ENCODE measurements around the gene SPATA4.

- TF ChIP-seq, protein P1, sequence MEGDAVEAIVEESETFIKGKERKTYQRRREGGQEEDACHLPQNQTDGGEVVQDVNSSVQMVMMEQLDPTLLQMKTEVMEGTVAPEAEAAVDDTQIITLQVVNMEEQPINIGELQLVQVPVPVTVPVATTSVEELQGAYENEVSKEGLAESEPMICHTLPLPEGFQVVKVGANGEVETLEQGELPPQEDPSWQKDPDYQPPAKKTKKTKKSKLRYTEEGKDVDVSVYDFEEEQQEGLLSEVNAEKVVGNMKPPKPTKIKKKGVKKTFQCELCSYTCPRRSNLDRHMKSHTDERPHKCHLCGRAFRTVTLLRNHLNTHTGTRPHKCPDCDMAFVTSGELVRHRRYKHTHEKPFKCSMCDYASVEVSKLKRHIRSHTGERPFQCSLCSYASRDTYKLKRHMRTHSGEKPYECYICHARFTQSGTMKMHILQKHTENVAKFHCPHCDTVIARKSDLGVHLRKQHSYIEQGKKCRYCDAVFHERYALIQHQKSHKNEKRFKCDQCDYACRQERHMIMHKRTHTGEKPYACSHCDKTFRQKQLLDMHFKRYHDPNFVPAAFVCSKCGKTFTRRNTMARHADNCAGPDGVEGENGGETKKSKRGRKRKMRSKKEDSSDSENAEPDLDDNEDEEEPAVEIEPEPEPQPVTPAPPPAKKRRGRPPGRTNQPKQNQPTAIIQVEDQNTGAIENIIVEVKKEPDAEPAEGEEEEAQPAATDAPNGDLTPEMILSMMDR (conservative IDR thresholded peaks at IDR 0.05; ENCODE audit: low read depth, low read length): no peak
- TF ChIP-seq EZH2phosphoT487 (IDR thresholded peaks at IDR 0.05; ENCODE audit: borderline replicate concordance, low read length): no peak
- TF ChIP-seq EZH2 (IDR thresholded peaks at IDR 0.05; ENCODE audit: low read length, unreplicated experiment): no peak
Observed at GRCh38 chr4:176207839-176208238, 12.5 kb upstream of the SPATA4 start.

Data from PC-3 (cell line).